GM19035 (cell line): ENCODE results near the gene NXPH4.

ENCODE experiments used
- ATAC-seq: cut with Tn5 transposase; IDR thresholded peaks from one replicate; pipeline ENCODE4 v1.9.1; 2021; ENCODE audit not compliant: unreplicated experiment

NXPH4 gene

GRCh38 chr12:57216014-57216911 lies at the start of gene NXPH4:
TSS of gene NXPH4 (plus strand) at chr12:57216794. CDS start at chr12:57216970, 176 bp downstream.
- no peak for ATAC-seq

GRCh38 chr12:57166971-57167371 lies 49.6 kb upstream of the NXPH4 start:
- no peak for ATAC-seq

GRCh38 chr12:57168058-57168457 lies 48.5 kb upstream of the NXPH4 start:
- ATAC-seq: no peak

DNA sequence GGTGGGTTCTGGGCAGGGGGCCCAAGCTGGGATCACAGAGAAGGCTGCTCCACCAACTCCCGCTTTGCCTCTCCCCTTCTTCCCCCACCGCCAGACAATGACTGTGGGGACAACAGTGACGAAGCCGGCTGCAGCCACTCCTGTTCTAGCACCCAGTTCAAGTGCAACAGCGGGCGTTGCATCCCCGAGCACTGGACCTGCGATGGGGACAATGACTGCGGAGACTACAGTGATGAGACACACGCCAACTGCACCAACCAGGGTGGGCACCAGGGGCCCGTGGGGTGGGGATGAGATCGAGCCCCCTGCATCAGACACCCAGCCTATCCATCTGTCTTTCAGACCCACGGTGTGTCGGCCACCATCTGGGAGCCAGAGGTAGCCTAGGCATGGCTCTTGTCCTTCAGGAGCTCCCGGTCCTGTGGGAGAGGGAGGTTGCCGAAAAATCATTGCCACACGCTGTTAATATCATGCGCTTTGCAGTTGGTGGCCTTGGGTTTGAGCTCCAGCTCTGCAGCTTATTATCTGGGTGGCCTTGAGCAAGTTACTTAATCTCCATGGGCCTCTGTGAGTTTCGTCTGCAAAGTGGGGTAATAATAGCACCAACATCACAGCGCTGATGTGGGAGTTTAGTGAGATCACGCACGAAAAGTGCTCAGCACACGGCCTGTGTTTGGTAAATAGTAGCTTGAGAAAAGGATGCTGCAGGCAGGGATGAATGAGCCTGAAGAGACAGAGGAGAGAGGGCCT lies 47.4 kb upstream of the NXPH4 start:
- no peak for ATAC-seq

GRCh38 chr12:57169969-57170368 lies 46.6 kb upstream of the NXPH4 start:
- ATAC-seq: no peak

- ATAC-seq: no peak
Observed at GRCh38 chr12:57170408-57170807, 46.2 kb upstream of the NXPH4 start.

GRCh38 chr12:57170927-57171326 lies 45.7 kb upstream of the NXPH4 start:
- ATAC-seq: no peak

- ATAC-seq: no peak
Observed at GRCh38 chr12:57171668-57172067, 44.9 kb upstream of the NXPH4 start.

GRCh38 chr12:57173089-57173488 lies 43.5 kb upstream of the NXPH4 start:
- no peak for ATAC-seq

DNA sequence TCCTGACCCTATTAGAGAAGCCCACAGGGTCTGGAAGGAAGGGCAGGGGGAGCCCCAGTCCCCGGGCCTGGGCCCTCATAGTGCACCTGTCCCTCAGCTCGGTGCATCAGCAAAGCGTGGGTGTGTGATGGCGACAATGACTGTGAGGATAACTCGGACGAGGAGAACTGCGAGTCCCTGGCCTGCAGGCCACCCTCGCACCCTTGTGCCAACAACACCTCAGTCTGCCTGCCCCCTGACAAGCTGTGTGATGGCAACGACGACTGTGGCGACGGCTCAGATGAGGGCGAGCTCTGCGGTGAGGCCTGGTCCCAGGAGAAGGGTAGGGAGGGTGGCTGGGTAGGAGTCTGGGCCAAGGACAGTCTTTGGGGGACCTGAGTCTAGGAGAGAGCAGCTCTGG lies 42.9 kb upstream of the NXPH4 start:
- no peak for ATAC-seq

DNA sequence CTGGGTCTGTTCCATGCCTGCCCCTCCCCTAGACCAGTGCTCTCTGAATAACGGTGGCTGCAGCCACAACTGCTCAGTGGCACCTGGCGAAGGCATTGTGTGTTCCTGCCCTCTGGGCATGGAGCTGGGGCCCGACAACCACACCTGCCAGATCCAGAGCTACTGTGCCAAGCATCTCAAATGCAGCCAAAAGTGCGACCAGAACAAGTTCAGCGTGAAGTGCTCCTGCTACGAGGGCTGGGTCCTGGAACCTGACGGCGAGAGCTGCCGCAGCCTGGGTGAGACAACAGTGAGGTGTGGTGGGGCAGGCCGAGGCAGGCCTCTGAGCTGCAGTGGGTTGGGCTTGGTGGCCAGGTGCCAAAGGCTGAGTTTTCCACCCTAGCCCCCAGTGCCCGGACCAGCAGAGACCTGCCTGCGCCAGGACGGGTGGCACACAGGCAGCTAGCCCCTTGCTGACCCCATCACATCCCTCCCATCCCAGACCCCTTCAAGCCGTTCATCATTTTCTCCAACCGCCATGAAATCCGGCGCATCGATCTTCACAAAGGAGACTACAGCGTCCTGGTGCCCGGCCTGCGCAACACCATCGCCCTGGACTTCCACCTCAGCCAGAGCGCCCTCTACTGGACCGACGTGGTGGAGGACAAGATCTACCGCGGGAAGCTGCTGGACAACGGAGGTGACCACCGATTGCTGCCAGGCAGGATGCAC lies 41.0 kb upstream of the NXPH4 start:
- no peak for ATAC-seq

DNA sequence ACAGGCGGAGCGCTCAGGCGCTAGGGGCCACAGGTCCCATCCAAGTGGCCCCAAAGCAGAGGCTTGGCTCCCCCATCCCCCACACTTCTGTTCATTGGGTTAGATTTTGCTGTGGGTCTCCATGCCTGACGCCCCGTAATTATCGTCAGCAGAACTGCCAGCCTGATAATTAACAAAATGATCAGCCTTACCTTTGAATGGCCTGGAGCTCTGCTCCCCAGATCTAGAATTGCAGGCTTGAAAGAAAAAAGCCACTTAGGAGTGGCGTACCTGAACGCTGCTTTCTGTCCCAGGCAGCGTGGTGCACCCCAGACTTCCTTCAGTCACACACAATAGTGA lies 40.5 kb upstream of the NXPH4 start:
- ATAC-seq: no peak

DNA sequence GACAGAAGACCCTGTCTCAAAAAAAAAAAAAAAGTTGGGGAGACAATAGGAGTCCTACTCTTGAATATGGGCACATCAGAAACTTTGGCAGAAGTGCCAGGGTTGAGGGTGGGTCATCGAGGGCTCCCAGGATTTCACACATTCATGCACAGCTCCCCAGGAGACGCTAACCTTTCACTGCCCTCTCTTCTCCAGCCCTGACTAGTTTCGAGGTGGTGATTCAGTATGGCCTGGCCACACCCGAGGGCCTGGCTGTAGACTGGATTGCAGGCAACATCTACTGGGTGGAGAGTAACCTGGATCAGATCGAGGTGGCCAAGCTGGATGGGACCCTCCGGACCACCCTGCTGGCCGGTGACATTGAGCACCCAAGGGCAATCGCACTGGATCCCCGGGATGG lies 39.7 kb upstream of the NXPH4 start:
- ATAC-seq: no peak

GRCh38 chr12:57177354-57177753 lies 39.2 kb upstream of the NXPH4 start:
- no peak for ATAC-seq

DNA sequence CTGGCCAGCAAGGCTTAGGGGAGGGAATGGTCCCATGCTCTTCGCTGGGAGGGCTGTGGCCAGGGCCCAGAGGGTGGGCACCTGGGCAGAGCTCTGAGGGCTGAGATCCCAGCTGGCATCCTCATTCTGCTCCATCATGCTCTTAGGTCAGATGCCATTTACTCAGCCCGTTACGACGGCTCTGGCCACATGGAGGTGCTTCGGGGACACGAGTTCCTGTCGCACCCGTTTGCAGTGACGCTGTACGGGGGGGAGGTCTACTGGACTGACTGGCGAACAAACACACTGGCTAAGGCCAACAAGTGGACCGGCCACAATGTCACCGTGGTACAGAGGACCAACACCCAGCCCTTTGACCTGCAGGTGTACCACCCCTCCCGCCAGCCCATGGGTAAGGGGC lies 38.4 kb upstream of the NXPH4 start:
- ATAC-seq: no peak

- no peak for ATAC-seq
Observed at GRCh38 chr12:57179331-57180086, 37.1 kb upstream of the NXPH4 start.

DNA sequence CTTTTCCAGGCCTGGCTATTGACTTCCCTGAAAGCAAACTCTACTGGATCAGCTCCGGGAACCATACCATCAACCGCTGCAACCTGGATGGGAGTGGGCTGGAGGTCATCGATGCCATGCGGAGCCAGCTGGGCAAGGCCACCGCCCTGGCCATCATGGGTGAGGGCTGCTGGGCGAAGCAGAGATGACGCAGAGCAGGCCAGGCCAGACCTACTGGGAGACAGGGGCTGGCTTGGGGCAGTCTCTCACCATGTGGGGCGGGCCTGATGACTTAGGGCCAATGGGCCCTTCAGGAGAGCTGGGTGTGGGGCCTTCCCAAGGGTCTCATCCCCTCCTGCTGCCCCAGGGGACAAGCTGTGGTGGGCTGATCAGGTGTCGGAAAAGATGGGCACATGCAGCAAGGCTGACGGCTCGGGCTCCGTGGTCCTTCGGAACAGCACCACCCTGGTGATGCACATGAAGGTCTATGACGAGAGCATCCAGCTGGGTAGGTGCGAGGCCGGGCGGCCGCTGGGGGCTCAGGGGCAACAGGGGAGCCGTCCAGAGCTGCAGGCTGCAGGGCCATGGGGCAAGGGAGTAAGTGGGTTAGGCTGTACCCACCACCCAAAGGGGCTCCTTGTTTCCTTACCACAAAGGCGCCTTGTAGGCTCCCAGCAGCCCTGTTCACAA lies 36.1 kb upstream of the NXPH4 start:
- no peak for ATAC-seq

DNA sequence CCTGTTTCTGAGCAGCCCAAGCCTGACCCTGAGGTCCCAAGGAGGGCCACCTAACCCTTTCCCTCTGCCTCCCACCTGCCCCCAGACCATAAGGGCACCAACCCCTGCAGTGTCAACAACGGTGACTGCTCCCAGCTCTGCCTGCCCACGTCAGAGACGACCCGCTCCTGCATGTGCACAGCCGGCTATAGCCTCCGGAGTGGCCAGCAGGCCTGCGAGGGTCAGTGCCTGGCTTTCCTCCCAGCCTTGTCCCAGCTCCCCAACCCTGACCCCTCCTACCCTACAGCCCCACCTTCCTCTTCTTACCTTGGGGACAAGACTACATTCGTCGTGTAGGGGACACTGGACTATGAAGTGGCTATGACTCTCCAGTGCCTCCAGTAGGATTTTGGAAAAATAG lies 35.5 kb upstream of the NXPH4 start:
- no peak for ATAC-seq

DNA sequence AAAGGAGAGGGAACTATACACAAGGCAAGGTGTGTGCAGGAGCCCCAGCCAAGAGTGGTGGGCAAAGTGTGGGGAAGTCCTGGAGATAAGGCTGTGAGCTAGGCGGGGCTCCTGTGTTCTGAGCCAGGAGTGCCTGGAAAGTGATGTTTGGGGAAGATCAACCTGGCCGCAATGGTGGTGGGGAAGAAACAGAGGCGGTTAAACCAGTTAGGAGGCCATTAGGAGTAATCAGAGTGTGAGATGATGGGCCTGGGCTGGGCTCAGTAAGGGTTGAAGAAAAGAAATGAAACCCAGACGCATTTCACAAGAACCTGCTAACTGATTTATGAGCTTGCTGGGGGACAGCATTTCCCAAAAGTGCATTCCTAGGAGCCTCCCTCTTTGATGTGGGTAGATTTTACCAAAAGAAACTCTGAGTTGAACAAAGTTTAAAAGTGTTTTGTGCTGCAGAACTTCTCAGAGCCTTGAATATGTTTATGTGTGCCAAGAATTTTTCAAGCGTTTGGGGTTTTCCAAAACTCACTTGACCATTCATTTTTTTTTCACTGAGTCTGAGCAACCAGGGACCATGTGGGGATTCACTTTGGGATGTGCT lies 34.9 kb upstream of the NXPH4 start:
- ATAC-seq: no peak

DNA sequence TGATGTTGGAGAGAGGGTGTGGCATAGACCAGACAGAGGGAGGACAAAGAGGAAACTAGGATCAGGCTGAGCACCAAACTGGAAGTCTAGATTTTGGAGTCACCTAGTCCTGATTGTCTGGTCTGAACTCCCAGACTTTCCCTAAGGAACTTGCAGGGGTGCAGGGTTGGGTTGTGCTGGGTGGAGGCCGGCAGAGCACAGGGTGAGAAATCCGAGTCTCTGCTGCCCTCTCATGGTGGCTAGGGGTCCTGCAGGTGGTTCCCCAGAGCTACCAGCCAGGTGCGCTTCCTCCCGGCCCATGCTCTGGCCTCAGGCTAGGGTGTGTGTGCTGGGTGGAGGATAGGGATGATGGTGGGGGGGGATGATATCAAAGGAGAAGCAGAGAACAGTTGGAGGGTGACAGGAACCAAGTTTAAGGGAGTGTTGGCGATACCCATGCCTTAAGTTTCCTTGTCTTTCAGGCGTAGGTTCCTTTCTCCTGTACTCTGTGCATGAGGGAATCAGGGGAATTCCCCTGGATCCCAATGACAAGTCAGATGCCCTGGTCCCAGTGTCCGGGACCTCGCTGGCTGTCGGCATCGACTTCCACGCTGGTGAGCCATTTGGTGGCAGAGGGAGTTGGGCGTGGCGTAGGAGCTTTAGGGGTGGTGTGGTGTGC lies 33.5 kb upstream of the NXPH4 start:
- ATAC-seq: peak; percentile 84
